Measurements from ENCODE around the gene RNF212B. TPM values are rescaled to one million over a fixed set of nuclear protein-coding genes. Genes with fewer than 3 reads are reported as not detected.

Gene RNF212B
- total and polyA plus RNA-seq, 10 of the 15 experiments (the other 5 are each of a cell fraction or from before 2014, with no cell fraction given) = not detected

- 92% methylated on average over 7 of the region's 7 CpGs for whole genome bisulfite sequencing (ENCODE audit: insufficient coverage, insufficient replicate concordance, low lambda C conversion rate, missing lambda C conversion rate)
- CTCF ChIA-PET = interaction anchor here (4.9 to 6.0 kb wide), 2 partner anchors 27 to 109 kb away, joined by 35 to 52 read pairs; partner anchors contain the start of gene CMTM5
- intact Hi-C loops (cut with micrococcal nuclease; ENCODE audit: unreplicated experiment) (no loop called here), in situ Hi-C loops (cut with MboI) (no loop called here)
- RAD21 ChIA-PET (ENCODE audit: unreplicated experiment) = interaction anchor here (0.8 to 2.6 kb wide), 4 partner anchors 27 to 199 kb away, joined by 3 to 10 read pairs (median 6); no protein-coding TSS in a partner anchor
- no peaks in the 10 kb centered on the region for H3K79me2 ChIP-seq (ENCODE audit: control insufficient read depth, insufficient read depth, low read length)
- no TSS peak for BruUV-seq (replicated peaks)
- TF ChIP-seq RAD51 (IDR thresholded peaks at IDR 0.05) (no peak), STAT1 (conservative IDR thresholded peaks at IDR 0.05) (no peak), KLF5 (IDR thresholded peaks at IDR 0.05; ENCODE audit: partially characterized antibody) (no peak), DPF2 (IDR thresholded peaks at IDR 0.05) (no peak)
- H4K20me1 ChIP-seq (ENCODE audit: control insufficient read depth, insufficient read depth) = no peaks in the 10 kb centered on the region
- H3K9ac ChIP-seq (ENCODE audit: control insufficient read depth, insufficient read depth, low read length) = no peak overlapping the region
- DNase-seq (ENCODE audit: low read depth, low spot score) (no peak), FAIRE-seq (no peak), ATAC-seq (no peak)
- no peak overlapping the region for H3K4me2 ChIP-seq (ENCODE audit: control insufficient read depth, insufficient read depth)
- H3K4me1 ChIP-seq (ENCODE audit: control insufficient read depth, insufficient read depth, low read length) = no peaks in the 10 kb centered on the region
- H3K4me3 ChIP-seq = no peak overlapping the region
- SMC1A ChIA-PET (ENCODE audit: uncharacterized antibody, unreplicated experiment) = no interaction called here
- no peaks in the 10 kb centered on the region for H3K9me3 ChIP-seq (replicated peaks; ENCODE audit: control insufficient read depth, insufficient read depth, low read length)
- POLR2A ChIA-PET = no interaction called here
- no peak overlapping the region for H3K27ac ChIP-seq (ENCODE audit: control insufficient read depth, insufficient read depth)
- no peaks in the 10 kb centered on the region for H3K36me3 ChIP-seq (ENCODE audit: control insufficient read depth in 2 of 2, insufficient read depth in 2 of 2, low read length in 1 of 2)
- H2AFZ ChIP-seq (ENCODE audit: control insufficient read depth, low read depth, low read length) = no peak overlapping the region
- no peaks in the 10 kb centered on the region for H3K27me3 ChIP-seq (replicated peaks in 1 of 2; ENCODE audit: control insufficient read depth in 2 of 2, insufficient read depth in 2 of 2, low read length in 1 of 2)
These were observed 31.5 kb downstream of the RNF212B start for GRCh38 chr14:23269193-23269592.

GRCh38 chr14:23275412-23275811 lies 37.7 kb downstream of the RNF212B start:
- 77% methylated on average over 2 of the region's 2 CpGs for WGBS (ENCODE audit: insufficient coverage, insufficient replicate concordance, low lambda C conversion rate, missing lambda C conversion rate)
- Histone ChIP-seq H3K4me1 (ENCODE audit: control insufficient read depth, insufficient read depth, low read length) (no peaks in the 10 kb centered on the region), H3K36me3 (ENCODE audit: control insufficient read depth in 2 of 2, insufficient read depth in 2 of 2, low read length in 1 of 2) (peaks cover 0 to 3% of the 10 kb centered on the region in 2 experiments; a peak in 1 of 4 replicates), H3K9me3 (replicated peaks; ENCODE audit: control insufficient read depth, insufficient read depth, low read length) (no peaks in the 10 kb centered on the region), H3K9ac (ENCODE audit: control insufficient read depth, insufficient read depth, low read length) (no peak overlapping the region), H3K4me2 (ENCODE audit: control insufficient read depth, insufficient read depth) (no peak overlapping the region), H4K20me1 (ENCODE audit: control insufficient read depth, insufficient read depth) (no peaks in the 10 kb centered on the region), H3K4me3 (no peak overlapping the region), H2AFZ (ENCODE audit: control insufficient read depth, low read depth, low read length) (no peak overlapping the region), H3K79me2 (ENCODE audit: control insufficient read depth, insufficient read depth, low read length) (no peaks in the 10 kb centered on the region), H3K27ac (ENCODE audit: control insufficient read depth, insufficient read depth) (no peak overlapping the region), H3K27me3 (replicated peaks in 1 of 2; ENCODE audit: control insufficient read depth in 2 of 2, insufficient read depth in 2 of 2, low read length in 1 of 2) (no peaks in the 10 kb centered on the region; a peak in 1 of 4 replicates)
- ChIA-PET POLR2A (no interaction called here), SMC1A (ENCODE audit: uncharacterized antibody, unreplicated experiment) (no interaction called here), CTCF (interaction anchor here (0.6 to 2.4 kb wide), 3 partner anchors 19 to 176 kb away, joined by 3 to 10 read pairs (median 3); no protein-coding TSS in a partner anchor), RAD21 (ENCODE audit: unreplicated experiment) (no interaction called here)
- FAIRE-seq = no peak
- in situ Hi-C loops (cut with MboI) = no loop called here
- DNase-seq (ENCODE audit: low read depth, low spot score) = no peak
- no TSS peak for BruUV-seq (replicated peaks)
- ATAC-seq = no peak
- intact Hi-C loops (cut with micrococcal nuclease; ENCODE audit: unreplicated experiment) = no loop called here
- TF ChIP-seq PRDM15 (CRISPR knock-in tag; IDR thresholded peaks at IDR 0.05) = no peak
- no peak for TF ChIP-seq ETV6 (conservative IDR thresholded peaks at IDR 0.05 in 1 of 2, IDR thresholded peaks at IDR 0.05 in 1 of 2; ENCODE audit: borderline replicate concordance in 1 of 2, low read depth in 1 of 2)
- TF ChIP-seq SMAD5 (IDR thresholded peaks at IDR 0.05; ENCODE audit: low read depth) = no peak
- no peak for TF ChIP-seq NFYB (IDR thresholded peaks at IDR 0.05; ENCODE audit: insufficient read depth, low read depth, low read length)
- no peak for TF ChIP-seq RELB (IDR thresholded peaks at IDR 0.05; ENCODE audit: low read depth)
- no peak for TF ChIP-seq JUND (IDR thresholded peaks at IDR 0.05; ENCODE audit: low read depth, low read length)
- TF ChIP-seq ESRRA (IDR thresholded peaks at IDR 0.05; ENCODE audit: low read length) = no peak
- TF ChIP-seq BHLHE40 (IDR thresholded peaks at IDR 0.05; ENCODE audit: borderline replicate concordance in 1 of 2, low read depth in 2 of 2, low read length in 1 of 2) = no peak
- TF ChIP-seq CEBPB (IDR thresholded peaks at IDR 0.05; ENCODE audit: borderline replicate concordance in 1 of 2, low read depth in 2 of 2, low read length in 2 of 2) = no peak

Data from GM12878 (cell line).